Hepatic stellate cell (primary cell): ENCODE data around the gene FCHO2.

Experiments used
- DNase-seq: peaks from one replicate; pipeline ENCODE4 v3.0.0; 2011; ENCODE audit warnings: low spot score

FCHO2 gene

DNA sequence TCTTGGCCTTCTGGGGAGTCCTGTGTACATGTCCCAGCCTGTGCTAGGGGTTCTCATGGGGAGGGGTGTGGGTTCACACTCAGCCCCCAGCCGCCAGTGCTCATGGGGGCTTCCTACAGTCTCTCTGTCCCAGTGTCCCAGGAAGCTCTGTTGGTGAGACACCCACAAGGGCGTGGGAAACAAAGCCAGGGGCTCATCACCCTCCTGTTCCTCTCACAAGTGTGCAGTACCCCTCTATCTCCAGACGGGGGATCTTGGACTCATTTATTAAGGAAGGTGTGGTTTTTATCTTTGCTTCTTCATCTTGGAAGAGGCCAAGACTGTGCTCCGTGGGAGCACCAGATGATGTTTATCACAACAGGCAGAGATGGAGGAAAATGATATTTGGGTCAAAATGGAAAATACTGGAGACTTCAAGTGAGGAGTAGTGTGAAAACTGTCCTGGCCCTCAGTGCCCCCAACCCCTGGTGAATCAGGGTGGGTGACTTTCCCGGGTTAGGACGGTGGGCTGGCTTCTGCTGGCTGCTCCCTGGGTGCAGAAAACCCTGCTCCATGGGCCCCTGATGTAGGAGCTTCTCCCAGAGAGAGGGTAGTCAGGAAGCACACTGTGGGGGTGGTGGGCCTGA, 179.7 kb downstream of the FCHO2 start:
- DNase-seq, result no peak

GRCh38 chr5:73136055-73136562, 180.3 kb downstream of the FCHO2 start:
- peak; percentile 60 for DNase-seq

- no peak for DNase-seq
These were observed 182.0 kb downstream of the FCHO2 start for GRCh38 chr5:73137563-73138530.

GRCh38 chr5:73139485-73139884, 183.6 kb downstream of the FCHO2 start:
- DNase-seq, result no peak
